H9 (cell line): Measurements from ENCODE around the gene C1QB. TPM values are rescaled to one million over a fixed set of nuclear protein-coding genes. Genes with fewer than 3 reads are reported as not detected.

Source experiments
- DNase-seq: peaks from one replicate; pipeline ENCODE4 v3.0.0-alpha.2; 2017
- H2AFZ ChIP-seq: one replicate; pipeline ENCODE4 v1.6.1; 2013; ENCODE audit warnings: mild to moderate bottlenecking, low read length, control low read depth, moderate library complexity
- H2AK5ac ChIP-seq: 2 replicates; pipeline ENCODE4 v1.6.1; 2013; ENCODE audit warnings: low read length, control low read depth, mixed read lengths; ENCODE audit not compliant: insufficient read length
- H2BK120ac ChIP-seq: one replicate; pipeline ENCODE4 v1.6.1; 2013; ENCODE audit warnings: low read depth, mild to moderate bottlenecking, low read length, control low read depth, inconsistent platforms; ENCODE audit not compliant: poor library complexity, severe bottlenecking
- H2BK12ac ChIP-seq: 2 replicates; pipeline ENCODE4 v1.6.1; 2013; ENCODE audit warnings: low read length, control low read depth, mixed read lengths, low read depth; ENCODE audit not compliant: insufficient read length
- H2BK15ac ChIP-seq: 2 replicates; pipeline ENCODE4 v1.6.1; 2013; ENCODE audit warnings: low read depth, low read length, control low read depth
- H2BK20ac ChIP-seq: one replicate; pipeline ENCODE4 v1.6.1; 2013; ENCODE audit warnings: low read depth, mild to moderate bottlenecking, low read length, control low read depth, inconsistent platforms; ENCODE audit not compliant: poor library complexity, severe bottlenecking
- H2BK5ac ChIP-seq: 2 replicates; pipeline ENCODE4 v1.6.1; 2013; ENCODE audit warnings: low read length, control low read depth, mixed read lengths; ENCODE audit not compliant: insufficient read length
- H3K14ac ChIP-seq: 2 replicates; pipeline ENCODE4 v1.6.1; 2013; ENCODE audit warnings: low read length, control low read depth; ENCODE audit not compliant: insufficient read depth
- H3K18ac ChIP-seq: 2 replicates; pipeline ENCODE4 v1.6.1; 2013; ENCODE audit warnings: low read depth, mild to moderate bottlenecking, mixed read lengths, low read length, control low read depth; ENCODE audit not compliant: insufficient read length
- H3K23ac ChIP-seq: 2 replicates; pipeline ENCODE4 v1.6.1; 2013; ENCODE audit warnings: low read length, control low read depth, mixed read lengths, low read depth; ENCODE audit not compliant: insufficient read length
- H3K23me2 ChIP-seq: 2 replicates; pipeline ENCODE4 v1.6.1; 2013; ENCODE audit warnings: low read depth, mild to moderate bottlenecking, mixed read lengths, low read length, control low read depth; ENCODE audit not compliant: insufficient read length, poor library complexity, severe bottlenecking
- H3K27ac ChIP-seq: 2 replicates; pipeline ENCODE4 v1.5.1; 2013; ENCODE audit warnings: low read length, control low read depth, mixed read lengths, low read depth; ENCODE audit not compliant: insufficient read length
- H3K27me3 ChIP-seq: 2 replicates; pipeline ENCODE4 v1.6.1; 2013; ENCODE audit warnings: low read length, control low read depth, inconsistent platforms; ENCODE audit not compliant: insufficient read depth
- H3K4ac ChIP-seq: 2 replicates; pipeline ENCODE4 v1.6.1; 2013; ENCODE audit warnings: low read depth, mild to moderate bottlenecking, control low read depth, inconsistent platforms, low read length, moderate library complexity
- H3K4me1 ChIP-seq: 2 replicates; pipeline ENCODE4 v1.6.1; 2013; ENCODE audit warnings: low read length, control low read depth, inconsistent platforms; ENCODE audit not compliant: insufficient read depth
- H3K4me2 ChIP-seq: 2 replicates; pipeline ENCODE4 v1.6.1; 2013; ENCODE audit warnings: low read length, control low read depth, mixed read lengths; ENCODE audit not compliant: insufficient read length, insufficient read depth
- H3K56ac ChIP-seq: 2 replicates; pipeline ENCODE4 v1.6.1; 2013; ENCODE audit warnings: low read depth, mild to moderate bottlenecking, mixed read lengths, low read length, control low read depth; ENCODE audit not compliant: insufficient read length
- H3K79me1 ChIP-seq: 2 replicates; pipeline ENCODE4 v1.6.1; 2013; ENCODE audit warnings: low read depth, mild to moderate bottlenecking, moderate library complexity, low read length, control low read depth, inconsistent platforms; ENCODE audit not compliant: insufficient read depth, poor library complexity, severe bottlenecking
- H3K79me2 ChIP-seq: 2 replicates; pipeline ENCODE4 v1.6.1; 2013; ENCODE audit warnings: low read length, control low read depth, inconsistent platforms; ENCODE audit not compliant: insufficient read depth
- H3K9ac ChIP-seq: 2 replicates; pipeline ENCODE4 v1.6.1; 2013; ENCODE audit warnings: low read length, control low read depth, mixed read lengths; ENCODE audit not compliant: insufficient read length; ENCODE audit errors: extremely low read depth
- H3K9me3 ChIP-seq: one replicate; pipeline ENCODE4 v1.6.1; 2013; ENCODE audit warnings: low read depth, low read length, inconsistent platforms; ENCODE audit not compliant: control insufficient read depth
- H3T11ph ChIP-seq: one replicate; pipeline ENCODE4 v1.6.1; 2013; ENCODE audit warnings: mild to moderate bottlenecking, low read length, control low read depth, inconsistent platforms
- H4K20me1 ChIP-seq: one replicate; pipeline ENCODE4 v1.6.1; 2013; ENCODE audit not compliant: control insufficient read depth, insufficient read length, insufficient read depth
- H4K5ac ChIP-seq: 2 replicates; pipeline ENCODE4 v1.6.1; 2013; ENCODE audit warnings: low read depth, mild to moderate bottlenecking, mixed read lengths, low read length, control low read depth; ENCODE audit not compliant: insufficient read length
- H4K8ac ChIP-seq: replicated peaks from 2 replicates; pipeline ENCODE4 v1.6.1; 2013; ENCODE audit warnings: low read length, control low read depth, mixed read lengths, low read depth; ENCODE audit not compliant: insufficient read length
- H4K91ac ChIP-seq: 2 replicates; pipeline ENCODE4 v1.6.1; 2013; ENCODE audit warnings: low read depth, mild to moderate bottlenecking, moderate library complexity, mixed read lengths, low read length, control low read depth; ENCODE audit not compliant: insufficient read length
- H3K27ac Mint-ChIP-seq, 3 experiments: 2 replicates in 2 of 3; 3 replicates in 1 of 3; pipeline ENCODE4 v1.8.0; 2020 to 2021; ENCODE audit warnings: mixed read lengths in 3 of 3, mild to moderate bottlenecking in 1 of 3, moderate library complexity in 1 of 3
- H3K27me3 Mint-ChIP-seq: 2 replicates; pipeline ENCODE4 v1.8.0; 2021; ENCODE audit warnings: low read depth, mild to moderate bottlenecking, moderate library complexity, mixed read lengths
- H3K36me3 Mint-ChIP-seq, 3 experiments: 2 replicates in 2 of 3; 3 replicates in 1 of 3; pipeline ENCODE4 v1.8.0; 2020 to 2021; ENCODE audit warnings: low read depth in 3 of 3, mixed read lengths in 3 of 3; ENCODE audit not compliant: insufficient read depth in 1 of 3
- H3K4me1 Mint-ChIP-seq, 2 experiments: 2 replicates each; pipeline ENCODE4 v1.8.0; 2020; ENCODE audit warnings: mixed read lengths in 2 of 2
- H3K4me3 Mint-ChIP-seq, 2 experiments: 2 replicates in 1 of 2; 3 replicates in 1 of 2; pipeline ENCODE4 v1.8.0; 2020 to 2021; ENCODE audit warnings: mild to moderate bottlenecking in 2 of 2, mixed read lengths in 2 of 2, moderate library complexity in 1 of 2
- H3K9me3 Mint-ChIP-seq, 2 experiments: 2 replicates in 1 of 2; 3 replicates in 1 of 2; pipeline ENCODE4 v1.8.0; 2020; ENCODE audit warnings: mild to moderate bottlenecking in 2 of 2, mixed read lengths in 2 of 2, moderate library complexity in 1 of 2
- CTCF ChIP-seq: fragments of 200-600 bp; sonication (generic); conservative IDR thresholded peaks from 3 replicates; pipeline ENCODE4 v1.8.0; 2021; ENCODE audit warnings: antibody characterized with exemption, mild to moderate bottlenecking
- WGBS: extraction: QIAGEN DNeasy Blood & Tissue Kit; methylation state at CpG from one replicate; pipeline ENCODE4 v1.1.7; 2013; ENCODE audit warnings: missing lambda C conversion rate, low lambda C conversion rate, mixed read lengths; ENCODE audit not compliant: insufficient read length; ENCODE audit errors: extremely low coverage; 5-methylcytosine and 5-hydroxymethylcytosine counted together
- total RNA-seq: library from RNA; stranded (reverse); gene quantifications from 2 replicates; pipeline ENCODE4 v1.2.1, GENCODE V29; 2021

The C1QB gene
- total RNA-seq, 1 experiment from 2014 or later, result not detected

GRCh38 chr1:22619252-22619651 lies 33.8 kb upstream of the C1QB start:
- Histone ChIP-seq H2AFZ (no peak overlapping the region), H4K91ac (no peak overlapping the region), H3K23ac (no peak overlapping the region), H4K5ac (no peak overlapping the region), H3K4ac (no peak overlapping the region), H3K27me3 (no peaks in the 10 kb centered on the region), H3K4me1 (no peaks in the 10 kb centered on the region; the same call in 1 of the 2 replicates), H3K79me1 (no peaks in the 10 kb centered on the region), H4K20me1 (no peaks in the 10 kb centered on the region), H3K23me2 (no peaks in the 10 kb centered on the region), H3K9ac (no peak overlapping the region), H4K8ac (no peak overlapping the region), H2BK5ac (no peak overlapping the region), H3K14ac (no peak overlapping the region), H2BK12ac (no peak overlapping the region), H3K9me3 (no peaks in the 10 kb centered on the region), H3K79me2 (no peaks in the 10 kb centered on the region), H3K18ac (no peak overlapping the region), H2BK20ac (no peak overlapping the region), H2AK5ac (no peak overlapping the region), H3K56ac (no peak overlapping the region), H2BK15ac (no peak overlapping the region), H3K27ac (no peak overlapping the region), H2BK120ac (no peak overlapping the region), H3K4me2 (no peak overlapping the region), H3T11ph (no peak overlapping the region)
- TF ChIP-seq CTCF, result no peak
- Mint-ChIP-seq H3K36me3 (no peaks in the 10 kb centered on the region), H3K9me3 (no peaks in the 10 kb centered on the region; a peak in 1 of 5 replicates), H3K27me3 (peaks cover 21% of the 10 kb centered on the region), H3K27ac (no peak overlapping the region), H3K4me3 (no peak overlapping the region), H3K4me1 (peaks cover 7 to 19% of the 10 kb centered on the region in 2 experiments)
- no peak for DNase-seq
- WGBS, result no CpG with 5 or more reads among the region's 7 CpGs
